Measurements from ENCODE around the gene FEZF1.
"Not testable (repeated sequence)": the region's sequence is repeated elsewhere in the genome, so short reads cannot be mapped to it uniquely, and the experiment has no call there.

The FEZF1 gene

GRCh38 chr7:122306320-122307227, 2.0 kb upstream of the FEZF1 start:
- peak; percentile 55 to 64 for DNase-seq

DNA sequence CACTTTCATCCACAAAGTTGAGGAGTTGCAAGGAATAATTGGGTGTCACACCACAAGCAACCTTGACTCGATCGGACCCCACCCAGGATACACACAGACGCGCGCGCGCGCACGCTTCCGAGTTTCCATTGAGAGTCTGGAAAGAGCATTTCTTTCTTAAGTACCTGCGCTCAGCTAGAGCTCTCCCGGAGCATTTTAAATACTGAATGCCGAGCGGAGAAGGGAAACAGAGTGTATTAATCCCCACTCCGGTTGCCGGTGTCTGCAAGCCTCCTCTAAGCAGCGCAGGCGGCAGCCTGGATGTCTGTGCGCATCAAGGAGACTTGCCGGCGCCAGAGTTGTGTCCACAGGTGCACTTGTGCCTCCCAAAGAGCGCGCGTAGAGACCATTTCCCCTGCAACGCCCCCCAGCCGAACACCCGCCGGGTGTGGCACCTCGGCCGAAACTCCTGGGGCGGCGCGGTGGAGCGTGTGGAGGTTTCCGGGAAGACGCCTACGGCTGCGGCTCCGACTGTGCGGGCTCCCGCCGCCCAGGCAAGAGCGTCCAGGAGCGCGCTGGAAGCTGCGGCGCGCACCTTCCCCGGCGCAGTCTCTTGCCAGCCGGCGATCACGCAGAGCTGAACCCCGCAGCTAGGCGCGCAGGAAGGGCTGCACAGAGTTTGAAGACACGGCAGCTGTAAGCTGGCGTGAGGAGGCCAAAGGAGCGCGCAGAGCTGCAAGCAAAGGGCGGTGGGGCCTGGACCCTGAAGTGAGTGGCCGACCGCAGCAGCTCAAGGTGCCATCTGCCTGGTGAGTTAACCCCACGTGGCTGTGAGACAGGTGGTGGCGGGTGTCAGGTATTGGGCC, 1.1 kb upstream of the FEZF1 start:
- DNase-seq: peak; percentile 50 to 70

- no peak for DNase-seq
Observed at GRCh38 chr7:122304996-122305421, 459 bp upstream of the FEZF1 start.

GRCh38 chr7:122303531-122304318, 825 bp downstream of the FEZF1 start:
- peak; percentile 7 to 32 for DNase-seq

DNA sequence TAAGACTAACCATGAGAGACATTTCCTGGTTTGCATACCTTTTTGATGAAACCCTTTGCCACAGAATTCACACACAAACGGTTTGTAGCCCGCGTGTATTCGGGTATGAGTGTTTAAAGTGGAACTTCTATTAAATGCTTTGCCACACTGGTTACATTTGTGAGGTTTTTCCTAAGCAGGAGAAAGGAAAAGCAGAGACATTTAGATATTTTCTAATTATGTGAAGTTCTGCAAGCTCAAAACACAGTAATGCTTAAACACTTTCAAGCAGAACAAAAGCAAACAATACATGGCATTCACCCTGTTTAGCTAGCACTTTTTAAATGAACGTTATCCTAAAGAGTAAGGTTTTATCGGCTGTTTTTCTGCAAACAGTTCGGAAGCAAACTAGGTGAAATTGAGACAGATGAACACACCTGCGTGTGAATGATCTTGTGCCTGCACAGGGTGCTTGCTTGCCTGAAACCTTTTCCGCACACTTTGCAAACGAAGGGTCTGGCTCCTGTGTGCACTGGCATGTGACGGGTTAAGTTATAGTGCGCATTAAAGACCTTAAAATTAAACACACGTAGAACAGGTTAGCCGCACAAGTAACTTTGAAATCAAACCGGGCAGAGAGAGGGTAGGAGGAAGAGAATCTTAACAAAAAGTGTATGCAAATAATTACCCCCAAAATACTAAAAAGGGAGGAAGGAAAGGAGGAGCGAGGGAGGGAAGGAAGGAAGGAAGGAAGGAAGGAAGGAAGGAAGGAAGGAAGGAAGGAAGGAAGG, 1.6 kb downstream of the FEZF1 start:
- no peak for DNase-seq

GRCh38 chr7:122301858-122302760, 2.4 kb downstream of the FEZF1 start:
- DNase-seq: no peak

- no peak for DNase-seq
Observed at GRCh38 chr7:122300956-122301833, 3.4 kb downstream of the FEZF1 start.

DNA sequence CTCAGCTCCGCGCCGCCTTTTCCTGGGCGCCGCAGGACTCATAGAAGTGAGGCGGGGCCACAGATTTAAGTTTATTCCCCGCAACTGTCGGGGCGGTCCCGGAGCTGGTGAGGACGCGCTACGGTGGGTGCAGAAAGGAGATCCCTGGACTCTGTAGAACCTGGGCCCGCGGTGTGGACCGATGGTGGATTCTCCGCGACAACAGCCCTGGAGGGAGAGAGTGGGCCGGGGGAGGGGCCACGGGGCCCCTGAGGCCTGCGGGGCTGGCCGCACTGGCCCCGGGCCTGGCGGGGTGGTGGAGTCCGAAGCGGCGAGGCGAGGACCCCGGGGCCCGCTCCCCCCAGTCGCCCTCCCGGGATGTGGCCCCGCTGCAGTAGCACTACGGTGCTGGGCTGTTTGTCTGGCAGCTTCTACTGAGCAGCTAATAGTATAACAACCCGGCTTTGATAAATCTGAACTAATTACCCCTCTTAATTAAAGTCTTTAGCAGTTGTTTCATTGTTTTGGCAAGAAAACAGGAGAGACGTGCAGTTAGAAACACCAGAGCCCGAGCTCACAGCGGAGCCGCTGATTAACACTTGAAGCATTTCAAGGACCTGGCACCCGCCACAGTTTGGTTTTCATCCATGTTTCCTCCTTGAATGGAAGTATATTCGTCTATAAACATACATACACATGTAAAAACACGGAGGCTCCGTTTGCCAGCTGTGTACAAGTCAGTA, 4.2 kb downstream of the FEZF1 start:
- DNase-seq: peak; percentile 16 to 38

DNA sequence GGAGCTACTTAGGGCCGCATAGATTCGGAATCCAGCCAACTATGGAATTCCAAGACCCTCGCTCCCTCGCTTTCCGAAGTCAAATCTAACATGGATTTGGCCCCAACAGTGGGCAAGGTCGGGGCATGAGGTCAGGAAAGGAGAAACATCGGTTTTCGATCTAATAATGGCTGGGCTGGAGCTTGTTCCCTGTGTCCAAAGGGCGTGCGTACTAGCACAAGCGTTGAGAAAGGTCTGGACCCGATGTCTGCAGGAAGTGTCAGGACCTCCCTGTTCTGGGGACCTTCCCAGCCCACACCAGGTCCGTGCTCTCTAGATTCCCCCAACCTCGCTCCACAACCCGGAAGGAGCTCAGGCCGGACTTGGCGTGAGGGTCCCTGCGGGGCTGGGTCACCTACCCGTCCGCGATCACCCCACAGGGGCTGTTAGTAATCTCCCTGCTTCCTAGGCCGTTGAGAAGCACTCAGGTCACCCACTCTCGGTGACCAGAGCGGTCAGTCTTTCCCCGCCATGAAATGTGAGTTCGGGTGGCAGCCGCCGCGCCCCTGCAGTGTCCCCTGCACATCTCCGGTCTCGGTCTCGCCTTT, 4.8 kb downstream of the FEZF1 start:
- DNase-seq: peak in 1 of 2 experiments; percentile 12

DNA sequence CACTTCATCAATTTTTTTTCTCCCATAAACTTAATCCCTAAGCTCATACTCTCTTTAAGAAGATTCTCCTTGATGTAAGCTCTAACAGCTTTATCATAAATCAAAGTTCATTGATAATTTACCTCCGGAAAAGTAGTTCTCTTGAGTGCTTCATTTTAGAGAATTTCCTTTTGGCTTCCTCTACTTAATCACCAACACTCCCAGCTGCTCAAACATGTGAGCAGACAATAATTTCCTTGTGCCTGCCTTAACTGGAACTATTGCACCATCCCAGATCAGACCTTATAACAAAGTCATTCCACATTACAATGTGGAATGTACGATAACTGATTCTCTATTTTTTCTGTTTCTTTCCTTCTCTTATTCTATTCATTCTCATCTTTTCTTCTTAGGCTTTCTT, 5.9 kb downstream of the FEZF1 start:
- peak in 1 of 2 experiments; percentile 17 for DNase-seq

- peak in 1 of 2 experiments; percentile 17 for DNase-seq
Observed at GRCh38 chr7:122298131-122298530, 6.4 kb downstream of the FEZF1 start.

- no peak for DNase-seq
Observed at GRCh38 chr7:122291189-122291588, 13.4 kb downstream of the FEZF1 start.

DNA sequence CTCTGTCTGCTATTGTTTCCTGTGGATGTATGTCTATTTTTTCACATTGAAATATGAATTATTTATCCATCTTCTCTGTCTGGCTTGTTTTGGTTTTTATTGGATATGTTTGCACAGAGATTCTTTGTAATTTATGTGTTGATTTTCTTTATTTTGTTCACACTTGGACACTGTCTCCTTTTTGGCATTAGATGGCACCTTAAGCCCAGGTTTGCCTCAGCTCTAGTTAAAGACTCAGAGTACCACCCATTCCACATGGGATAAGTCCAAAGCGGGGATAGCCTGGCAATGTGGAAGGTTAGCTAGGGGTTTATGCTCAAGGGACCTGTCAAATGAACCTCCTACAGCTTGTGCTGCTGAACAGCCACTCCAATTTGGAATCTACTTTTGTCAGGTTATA, 14.1 kb downstream of the FEZF1 start:
- DNase-seq: no peak

DNA sequence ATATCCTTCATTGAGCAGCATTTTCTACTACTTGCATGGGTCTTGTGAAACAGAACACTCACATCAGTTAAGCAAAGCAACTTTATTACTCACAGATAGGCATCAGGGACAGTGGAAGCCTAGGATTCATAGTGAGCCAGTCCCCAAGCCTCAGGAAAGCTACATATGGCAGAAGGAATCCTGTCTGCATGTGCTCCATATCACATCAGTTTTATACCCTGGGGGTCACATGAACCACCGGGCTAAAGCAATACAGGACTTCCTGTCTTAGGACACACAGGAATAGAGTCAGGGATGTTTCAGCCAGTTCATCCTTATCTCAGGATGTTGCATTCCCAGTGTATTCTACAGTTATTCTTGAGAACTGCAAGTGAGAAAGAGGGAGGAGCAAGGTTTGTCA, 15.1 kb downstream of the FEZF1 start:
- no peak for DNase-seq

DNA sequence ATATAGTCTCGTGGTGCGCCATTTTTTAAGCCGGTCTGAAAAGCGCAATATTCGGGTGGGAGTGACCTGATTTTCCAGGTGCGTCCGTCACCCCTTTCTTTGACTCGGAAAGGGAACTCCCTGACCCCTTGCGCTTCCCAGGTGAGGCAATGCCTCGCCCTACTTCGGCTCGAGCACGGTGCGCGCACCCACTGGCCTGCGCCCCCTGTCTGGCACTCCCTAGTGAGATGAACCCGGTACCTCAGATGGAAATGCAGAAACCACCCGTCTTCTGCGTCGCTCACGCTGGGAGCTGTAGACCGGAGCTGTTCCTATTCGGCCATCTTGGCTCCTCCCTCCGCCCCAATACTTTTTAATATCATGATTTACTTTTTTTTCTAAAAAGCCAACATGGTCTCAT, 19.9 kb downstream of the FEZF1 start:
- DNase-seq: not testable (repeated sequence)

- no peak for DNase-seq
Observed at GRCh38 chr7:122273117-122273516, 31.4 kb downstream of the FEZF1 start.

- peak in 1 of 2 experiments; percentile 18 for DNase-seq
Observed at GRCh38 chr7:122269241-122269640, 35.3 kb downstream of the FEZF1 start.

DNA sequence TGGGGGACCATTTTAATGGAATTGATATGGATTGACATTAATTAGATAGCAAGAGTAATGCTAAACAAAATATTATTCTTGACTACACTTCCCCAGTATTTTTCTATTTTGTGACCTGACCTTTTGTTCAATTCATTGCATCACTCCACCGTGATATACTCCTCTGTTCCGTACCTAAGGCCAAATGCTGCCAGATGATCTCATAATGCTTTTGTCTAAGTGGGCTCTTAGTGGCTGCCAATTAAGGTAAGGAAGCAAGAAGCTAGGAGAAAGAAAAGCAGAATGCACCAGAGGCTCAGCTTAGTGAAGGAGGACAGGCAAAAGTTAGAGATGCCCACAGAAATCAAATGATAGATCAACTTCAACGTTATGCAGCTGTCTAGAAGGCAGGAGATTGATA, 36.4 kb downstream of the FEZF1 start:
- peak; percentile 51 to 79 for DNase-seq

- DNase-seq: peak; percentile 59 to 89
Observed at GRCh38 chr7:122262246-122262645, 42.3 kb downstream of the FEZF1 start.

Measured in NCI-H524 (cell line).